DOHH2 (cell line): ENCODE results near the gene RPUSD3.

Experiments
- H3F3A ChIP-seq: fragments of 200-600 bp; sonication (generic), shearing (Covaris generic); 2 replicates; pipeline ENCODE4 v1.6.0; 2016; ENCODE audit warnings: antibody characterized with exemption, mild to moderate bottlenecking; ENCODE audit not compliant: control insufficient read depth, insufficient read depth
- H3K27ac ChIP-seq: fragments of 200-600 bp; sonication (generic); 2 replicates; pipeline ENCODE4 v1.5.1; 2014; ENCODE audit warnings: low read depth, mild to moderate bottlenecking, low read length, moderate library complexity
- H3K27me3 ChIP-seq: fragments of 200-600 bp; sonication (generic); 2 replicates; pipeline ENCODE4 v1.6.1; 2014; ENCODE audit warnings: mild to moderate bottlenecking, low read length, mixed read lengths; ENCODE audit not compliant: control insufficient read depth
- H3K36me3 ChIP-seq: fragments of 200-600 bp; sonication (generic); 2 replicates; pipeline ENCODE4 v1.6.1; 2014; ENCODE audit warnings: mild to moderate bottlenecking, low read length, moderate library complexity, mixed read lengths; ENCODE audit not compliant: control insufficient read depth
- H3K4me1 ChIP-seq: fragments of 200-600 bp; sonication (generic); 2 replicates; pipeline ENCODE4 v1.6.1; 2014; ENCODE audit warnings: mild to moderate bottlenecking, low read length, mixed read lengths; ENCODE audit not compliant: control insufficient read depth
- H3K4me2 ChIP-seq: fragments of 200-600 bp; sonication (generic); 2 replicates; pipeline ENCODE4 v1.6.0; 2014; ENCODE audit warnings: mild to moderate bottlenecking, low read length, moderate library complexity
- H3K4me3 ChIP-seq: fragments of 200-600 bp; sonication (generic); 2 replicates; pipeline ENCODE4 v1.5.1; 2014; ENCODE audit warnings: mild to moderate bottlenecking, low read length, mixed read lengths
- H3K79me2 ChIP-seq: fragments of 200-600 bp; sonication (generic); 2 replicates; pipeline ENCODE4 v1.6.1; 2014; ENCODE audit warnings: mild to moderate bottlenecking, low read length, mixed read lengths; ENCODE audit not compliant: control insufficient read depth
- H3K9me2 ChIP-seq: fragments of 200-600 bp; sonication (generic); replicated peaks from 2 replicates; pipeline ENCODE4 v1.6.1; 2014; ENCODE audit warnings: mild to moderate bottlenecking, low read length, mixed read lengths; ENCODE audit not compliant: control insufficient read depth
- H3K9me3 ChIP-seq: fragments of 200-600 bp; sonication (generic); 2 replicates; pipeline ENCODE4 v1.6.1; 2014; ENCODE audit warnings: antibody characterized with exemption, low read length, mixed read lengths; ENCODE audit not compliant: control insufficient read depth, insufficient read depth
- H4K20me1 ChIP-seq: fragments of 200-600 bp; sonication (generic); 2 replicates; pipeline ENCODE4 v1.6.0; 2014; ENCODE audit warnings: low read depth, mild to moderate bottlenecking, antibody characterized with exemption, low read length, moderate library complexity; ENCODE audit not compliant: control insufficient read depth, insufficient read depth
- EZH2phosphoT487 ChIP-seq: fragments of 200-600 bp; sonication (generic); IDR thresholded peaks from 2 replicates; pipeline ENCODE4 v1.6.1; 2017; ENCODE audit warnings: borderline replicate concordance, mild to moderate bottlenecking, antibody characterized with exemption, low read length, moderate library complexity, mixed read lengths
- TF ChIP-seq, protein P1 (sequence below): fragments of 200-600 bp; sonication (generic); IDR thresholded peaks from one replicate; pipeline ENCODE4 v1.5.1; 2014; ENCODE audit warnings: antibody characterized with exemption, mild to moderate bottlenecking, low read depth, low read length; ENCODE audit not compliant: poor library complexity, severe bottlenecking

The RPUSD3 gene

DNA sequence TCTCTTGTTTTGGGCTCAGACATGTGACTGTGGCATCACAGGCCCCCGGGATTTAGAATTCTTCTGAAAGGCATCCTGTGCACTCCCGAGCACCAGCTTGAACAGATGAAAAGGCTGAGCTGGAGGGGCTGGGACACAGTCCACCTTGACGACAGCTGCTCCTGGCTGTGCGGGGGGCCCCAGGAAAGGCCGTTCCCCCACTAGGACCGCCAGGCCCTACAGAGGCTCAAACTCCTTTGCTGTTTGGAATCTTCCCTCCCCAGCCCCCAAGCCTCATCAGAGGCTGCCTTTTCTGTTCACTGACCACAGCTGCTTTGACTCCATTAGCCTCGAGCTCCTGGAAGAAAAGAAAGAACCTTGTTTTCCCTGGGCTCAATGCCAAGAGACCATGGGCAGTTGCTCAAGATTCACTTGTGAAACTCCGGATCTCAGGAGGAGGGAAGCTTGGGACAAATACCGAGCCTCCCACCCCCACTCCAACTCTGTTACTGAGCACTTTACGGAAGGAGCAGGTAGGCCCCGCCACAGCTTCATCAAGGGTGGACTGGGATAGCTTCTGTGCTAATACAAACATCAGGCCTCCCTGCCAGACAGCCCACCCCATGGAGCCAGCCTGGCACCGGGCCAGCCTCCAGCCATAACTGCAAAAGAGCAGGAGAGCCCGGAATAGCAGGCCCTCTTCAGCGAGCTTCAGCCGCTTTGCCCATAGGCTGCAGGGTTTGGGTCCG is 20.6 kb upstream of the RPUSD3 start:
- H3K27ac ChIP-seq: no peak overlapping the region
- TF ChIP-seq, protein P1, sequence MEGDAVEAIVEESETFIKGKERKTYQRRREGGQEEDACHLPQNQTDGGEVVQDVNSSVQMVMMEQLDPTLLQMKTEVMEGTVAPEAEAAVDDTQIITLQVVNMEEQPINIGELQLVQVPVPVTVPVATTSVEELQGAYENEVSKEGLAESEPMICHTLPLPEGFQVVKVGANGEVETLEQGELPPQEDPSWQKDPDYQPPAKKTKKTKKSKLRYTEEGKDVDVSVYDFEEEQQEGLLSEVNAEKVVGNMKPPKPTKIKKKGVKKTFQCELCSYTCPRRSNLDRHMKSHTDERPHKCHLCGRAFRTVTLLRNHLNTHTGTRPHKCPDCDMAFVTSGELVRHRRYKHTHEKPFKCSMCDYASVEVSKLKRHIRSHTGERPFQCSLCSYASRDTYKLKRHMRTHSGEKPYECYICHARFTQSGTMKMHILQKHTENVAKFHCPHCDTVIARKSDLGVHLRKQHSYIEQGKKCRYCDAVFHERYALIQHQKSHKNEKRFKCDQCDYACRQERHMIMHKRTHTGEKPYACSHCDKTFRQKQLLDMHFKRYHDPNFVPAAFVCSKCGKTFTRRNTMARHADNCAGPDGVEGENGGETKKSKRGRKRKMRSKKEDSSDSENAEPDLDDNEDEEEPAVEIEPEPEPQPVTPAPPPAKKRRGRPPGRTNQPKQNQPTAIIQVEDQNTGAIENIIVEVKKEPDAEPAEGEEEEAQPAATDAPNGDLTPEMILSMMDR: no peak
- TF ChIP-seq EZH2phosphoT487: no peak

DNA sequence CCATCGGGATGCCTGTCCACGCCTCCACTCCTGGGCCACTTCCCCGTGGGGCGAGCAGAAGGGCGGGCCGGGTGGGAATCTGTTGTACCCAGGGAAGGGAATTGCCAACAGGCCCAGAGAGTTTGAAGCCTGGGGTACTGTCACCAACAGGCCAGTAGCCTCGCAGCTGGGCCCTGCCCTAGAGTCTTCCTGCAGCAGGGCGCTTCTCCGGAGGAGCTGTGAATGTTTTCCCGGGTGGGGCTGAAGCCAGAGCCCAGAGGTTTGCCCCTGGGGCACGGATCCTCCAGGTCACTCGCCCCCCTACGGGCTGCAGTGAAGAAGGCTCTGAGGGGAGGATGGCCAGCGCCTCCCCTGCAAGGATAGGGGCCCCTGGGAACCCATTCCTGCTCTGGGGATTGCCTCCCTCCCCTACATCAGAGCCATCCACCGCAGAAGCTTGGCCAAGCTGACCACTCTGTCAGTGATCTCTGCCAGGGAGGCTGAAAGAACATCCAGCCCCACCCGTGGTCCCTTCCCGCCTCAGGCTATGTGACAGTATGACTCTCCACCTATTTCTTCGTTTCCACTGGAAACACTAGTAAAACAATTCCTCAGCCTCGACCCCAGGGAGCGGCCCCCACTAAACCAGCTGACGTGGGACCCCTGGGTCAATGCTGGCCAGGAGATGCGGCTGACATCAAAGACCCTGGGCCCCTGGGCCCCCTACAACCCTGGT is 19.4 kb upstream of the RPUSD3 start:
- H3K4me1 ChIP-seq: no peaks in the 10 kb centered on the region
- H3K36me3 ChIP-seq: no peaks in the 10 kb centered on the region
- no peak overlapping the region for H3K4me3 ChIP-seq
- H3F3A ChIP-seq: no peaks in the 10 kb centered on the region
- TF ChIP-seq EZH2phosphoT487: no peak
- TF ChIP-seq, protein P1: no peak
- peaks cover 7% of the 10 kb centered on the region for H3K27me3 ChIP-seq
- H3K27ac ChIP-seq: no peak overlapping the region
- H3K9me2 ChIP-seq: no peaks in the 10 kb centered on the region
- H3K79me2 ChIP-seq: no peaks in the 10 kb centered on the region
- no peak overlapping the region for H3K4me2 ChIP-seq
- no peaks in the 10 kb centered on the region for H4K20me1 ChIP-seq
- H3K9me3 ChIP-seq: no peaks in the 10 kb centered on the region

More for the DNA sequence above, 20.6 kb upstream of the RPUSD3 start:
- Histone ChIP-seq H3K36me3 (no peaks in the 10 kb centered on the region), H3F3A (no peaks in the 10 kb centered on the region), H3K9me2 (no peaks in the 10 kb centered on the region), H3K4me3 (no peak overlapping the region), H3K4me1 (no peaks in the 10 kb centered on the region), H3K9me3 (no peaks in the 10 kb centered on the region), H4K20me1 (no peaks in the 10 kb centered on the region), H3K79me2 (no peaks in the 10 kb centered on the region), H3K4me2 (no peak overlapping the region), H3K27me3 (peaks cover 7% of the 10 kb centered on the region)

DNA sequence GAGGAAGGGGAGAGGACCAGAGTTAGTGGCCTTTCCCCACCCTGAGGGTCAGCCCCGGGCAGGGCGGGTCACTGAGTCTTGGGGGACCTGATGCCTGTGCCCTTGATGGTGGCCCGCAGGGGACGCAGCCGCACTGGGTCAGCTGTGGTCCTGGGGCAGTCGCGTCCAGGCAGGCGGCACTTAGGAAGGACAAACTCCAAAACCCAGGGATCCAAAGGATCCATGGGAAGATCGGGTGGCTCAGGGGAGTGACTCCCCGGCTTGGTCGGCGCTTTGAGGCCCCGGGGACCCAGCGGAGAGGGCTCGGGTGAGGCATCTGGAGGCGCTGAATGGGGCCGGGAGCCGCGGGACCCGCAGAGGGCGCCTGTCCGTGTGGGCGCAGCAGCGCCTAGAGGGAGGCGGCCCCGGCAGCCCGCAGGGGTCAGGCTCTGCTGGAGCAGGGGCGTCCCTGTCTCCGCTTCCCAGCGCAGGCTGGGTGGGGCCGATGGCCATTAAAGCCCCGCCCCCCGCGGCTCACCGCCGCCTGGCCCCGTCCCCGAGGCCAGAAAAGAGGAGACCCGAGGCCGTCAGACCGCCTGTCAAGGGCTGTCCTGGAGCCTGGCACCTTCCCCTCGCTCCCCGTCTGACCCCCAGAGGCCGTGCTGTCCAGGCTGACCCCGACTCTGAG is 18.7 kb upstream of the RPUSD3 start:
- Histone ChIP-seq H3F3A (no peaks in the 10 kb centered on the region), H3K9me3 (no peaks in the 10 kb centered on the region), H3K4me3 (no peak overlapping the region), H4K20me1 (no peaks in the 10 kb centered on the region), H3K36me3 (no peaks in the 10 kb centered on the region), H3K79me2 (no peaks in the 10 kb centered on the region), H3K27ac (no peak overlapping the region), H3K4me1 (no peaks in the 10 kb centered on the region), H3K27me3 (peaks cover 7% of the 10 kb centered on the region), H3K4me2 (no peak overlapping the region), H3K9me2 (no peaks in the 10 kb centered on the region)
- no peak for TF ChIP-seq EZH2phosphoT487
- TF ChIP-seq, protein P1: no peak
